GM12891 (cell line): ENCODE measurements around the gene RACK1.

Experiments
- POLR2A ChIP-seq: IDR thresholded peaks from 2 replicates; pipeline ENCODE4 v1.6.1; 2011; ENCODE audit warnings: low read depth, low read length, control low read depth
- TAF1 ChIP-seq: IDR thresholded peaks from 2 replicates; pipeline ENCODE4 v1.6.1; 2011; ENCODE audit warnings: low read depth, low read length, control low read depth

- TF ChIP-seq TAF1, result no peak
- TF ChIP-seq POLR2A, result 0 out of 2 replicates have a peak, but pooled peaks have one; percentile 16
Observed at GRCh38 chr5:181236471-181236870, 7.2 kb downstream of the RACK1 start.
